H1 (cell line): ENCODE results near the gene YBX2. TPM values are rescaled to one million over a fixed set of nuclear protein-coding genes. Genes with fewer than 3 reads are reported as not detected.
A peak's percentile ranks its signal among the peaks of the same experiment; 100 is the strongest.

Experiments
- CHD7 ChIP-seq: fragments of 300-600 bp; sonication (generic); IDR thresholded peaks from 2 replicates; pipeline ENCODE4 v1.7.1; 2012; ENCODE audit warnings: low read length, moderate library complexity, mild to moderate bottlenecking, inconsistent platforms; ENCODE audit not compliant: insufficient replicate concordance
- E2F6 ChIP-seq: IDR thresholded peaks from 2 replicates; pipeline ENCODE4 v1.6.1; 2012; ENCODE audit warnings: inconsistent platforms
- EGR1 ChIP-seq: IDR thresholded peaks from 2 replicates; pipeline ENCODE4 v1.6.1; 2011; ENCODE audit warnings: low read depth, low read length, borderline replicate concordance
- GTF2F1 ChIP-seq: IDR thresholded peaks from 2 replicates; pipeline ENCODE4 v1.6.1; 2012; ENCODE audit warnings: low read depth, low read length, improper control_type of control experiment, borderline replicate concordance
- NRF1 ChIP-seq: IDR thresholded peaks from 2 replicates; pipeline ENCODE4 v1.6.1; 2011; ENCODE audit warnings: mild to moderate bottlenecking, low read depth, low read length, improper control_type of control experiment
- RAD21 ChIP-seq, 2 experiments: IDR thresholded peaks in 1 of 2; conservative IDR thresholded peaks in 1 of 2; 2 replicates each; pipeline ENCODE4 v1.6.1; 2011; ENCODE audit warnings: low read depth in 2 of 2, low read length in 2 of 2, improper control_type of control experiment in 1 of 2, inconsistent platforms in 1 of 2, mild to moderate bottlenecking in 1 of 2, moderate library complexity in 1 of 2
- SIX5 ChIP-seq: IDR thresholded peaks from 2 replicates; pipeline ENCODE4 v1.6.1; 2011; ENCODE audit warnings: mild to moderate bottlenecking, low read depth, low read length
- USF2 ChIP-seq: IDR thresholded peaks from 2 replicates; pipeline ENCODE4 v1.6.1; 2011; ENCODE audit warnings: low read length, improper control_type of control experiment
- polyA plus RNA-seq, 7 experiments: library from polyadenylated mRNA; depleted of rRNA in 3 of 7; stranded (reverse) in 5 of 7; unstranded in 2 of 7; fragments of >200 nt in 5 of 7; fragments of 200-250 nt in 2 of 7; gene quantifications; 1 replicate in 5 of 7; 2 replicates in 1 of 7; 4 replicates in 1 of 7; pipeline versions ENCODE4 v1.2.1 to v1.2.3, GENCODE V29; 2011 to 2013; ENCODE audit warnings: missing spikeins in 2 of 7, mixed read lengths in 2 of 7
- total RNA-seq: library from RNA; stranded (reverse); fragmentation: NEBNext Ultra II Directional; extraction: Animal tissue kit (Norgen Biotek cat#: 25700); gene quantifications from 2 replicates; pipeline ENCODE4 v1.2.1, GENCODE V29; 2021

YBX2 gene
- total and polyA plus RNA-seq, 2 of the 8 experiments (the other 6 are each of a cell fraction or from before 2014, with no cell fraction given) = 19.2 to 30.5 TPM

- TF ChIP-seq CHD7 = no peak
- peak in 1 of 2 experiments; percentile 3; a peak in 1 of 4 replicates for TF ChIP-seq RAD21 (IDR thresholded peaks at IDR 0.05 in 1 of 2, conservative IDR thresholded peaks at IDR 0.05 in 1 of 2; ENCODE audit: low read depth in 2 of 2, low read length in 2 of 2)
- TF ChIP-seq E2F6 = peak; percentile 26; the same call in 1 of the 2 replicates
- no peak for TF ChIP-seq EGR1
- no peak for TF ChIP-seq GTF2F1
- no peak; the same call in 1 of the 2 replicates for TF ChIP-seq SIX5
- TF ChIP-seq USF2 = 0 out of 2 replicates have a peak, but pooled peaks have one; percentile 45
- no peak for TF ChIP-seq NRF1
Observed at GRCh38 chr17:7329374-7329996, 35.0 kb upstream of the YBX2 start (continued).
